GM12878 (cell line): ENCODE data around the gene PLXND1. TPM values are rescaled to one million over a fixed set of nuclear protein-coding genes. Genes with fewer than 3 reads are reported as not detected.

Experiments
- ATAC-seq: fragments of 200-7000 bp; cut with Tn5 transposase; 3 replicates; pipeline ENCODE4 v1.9.1; 2020; ENCODE audit warnings: mild to moderate bottlenecking, moderate library complexity
- BruUV-seq: library from RNA; stranded (reverse); fragments of 400-500 nt; replicated peaks from 2 replicates; lab custom pipeline; 2021; lab: Mats Ljungman, UMichigan
- CTCF ChIA-PET: fragments of 300-600 bp; sonication (Branson Sonifier 250); formaldehyde crosslinking; extraction: SDS; loops from one replicate; lab custom pipeline; 2021; ENCODE audit warnings: inconsistent platforms; lab: Yijun Ruan, JAX
- POLR2A ChIA-PET: fragments of 350-600 bp; formaldehyde crosslinking; extraction: SDS; loops from one replicate; lab custom pipeline; 2021; ENCODE audit warnings: inconsistent platforms; lab: Charles Lee
- RAD21 ChIA-PET: fragments of 300-600 bp; sonication (Branson Sonifier 250); formaldehyde crosslinking; loops from one replicate; lab custom pipeline; 2023; ENCODE audit warnings: antibody characterized with exemption; ENCODE audit not compliant: unreplicated experiment; lab: Charles Lee
- SMC1A ChIA-PET: fragments of 300-600 bp; sonication (Branson Sonifier 250); formaldehyde crosslinking; loops from one replicate; lab custom pipeline; 2023; ENCODE audit not compliant: unreplicated experiment, uncharacterized antibody; lab: Charles Lee
- DNase-seq: peaks from one replicate; pipeline ENCODE4 v3.0.0-alpha.2; 2011; ENCODE audit warnings: low read depth, low spot score
- FAIRE-seq: peaks from 3 replicates; lab custom pipeline; 2011; peaks lifted over from hg19 to GRCh38; lab: Jason Lieb, UNC
- H2AFZ ChIP-seq: 2 replicates; pipeline ENCODE4 v1.6.0; 2011; ENCODE audit warnings: low read depth, low read length, control low read depth; ENCODE audit not compliant: control insufficient read depth
- H3K27ac ChIP-seq: 2 replicates; pipeline ENCODE4 v1.5.1; 2011; ENCODE audit warnings: control low read depth; ENCODE audit not compliant: control insufficient read depth, insufficient read depth
- H3K27me3 ChIP-seq, 2 experiments: replicated peaks in 1 of 2; 2 replicates each; pipeline versions ENCODE4 v1.6.0 to v1.6.1; 2011; ENCODE audit warnings: low read length in 1 of 2; ENCODE audit not compliant: control insufficient read depth in 2 of 2, insufficient read depth in 2 of 2
- H3K36me3 ChIP-seq, 2 experiments: 2 replicates each; pipeline ENCODE4 v1.5.1; 2011; ENCODE audit warnings: low read length in 1 of 2; ENCODE audit not compliant: control insufficient read depth in 2 of 2, insufficient read depth in 2 of 2
- H3K4me1 ChIP-seq: 2 replicates; pipeline ENCODE4 v1.6.1; 2011; ENCODE audit warnings: mild to moderate bottlenecking, low read length, moderate library complexity, mixed read lengths; ENCODE audit not compliant: control insufficient read depth, insufficient read depth
- H3K4me2 ChIP-seq: 2 replicates; pipeline ENCODE4 v1.6.0; 2011; ENCODE audit warnings: control low read depth; ENCODE audit not compliant: control insufficient read depth, insufficient read depth
- H3K4me3 ChIP-seq: fragments of 200-600 bp; sonication (generic); 2 replicates; pipeline ENCODE4 v1.5.1; 2016
- H3K79me2 ChIP-seq: 2 replicates; pipeline ENCODE4 v1.6.0; 2011; ENCODE audit warnings: low read length; ENCODE audit not compliant: control insufficient read depth, insufficient read depth
- H3K9ac ChIP-seq: 2 replicates; pipeline ENCODE4 v1.8.0; 2011; ENCODE audit warnings: low read length, control low read depth, mixed read lengths; ENCODE audit not compliant: control insufficient read depth, insufficient read depth
- H3K9me3 ChIP-seq: replicated peaks from 3 replicates; pipeline ENCODE4 v1.5.1; 2011; ENCODE audit warnings: mild to moderate bottlenecking, low read length; ENCODE audit not compliant: control insufficient read depth, insufficient read depth
- H4K20me1 ChIP-seq: 2 replicates; pipeline ENCODE4 v1.6.0; 2011; ENCODE audit not compliant: control insufficient read depth, insufficient read depth
- BMI1 ChIP-seq: fragments of 450-650 bp; IDR thresholded peaks from 2 replicates; pipeline ENCODE4 v1.6.1; 2016; ENCODE audit warnings: mild to moderate bottlenecking, moderate library complexity, borderline replicate concordance
- BRCA1 ChIP-seq: IDR thresholded peaks from 2 replicates; pipeline ENCODE4 v1.6.1; 2011; ENCODE audit warnings: low read depth, low read length, improper control_type of control experiment
- CHD4 ChIP-seq: fragments of 200-600 bp; sonication (generic); IDR thresholded peaks from 2 replicates; pipeline ENCODE4 v1.6.1; 2016; ENCODE audit warnings: mild to moderate bottlenecking
- E2F8 ChIP-seq: fragments of 450-650 bp; IDR thresholded peaks from 2 replicates; pipeline ENCODE4 v1.6.1; 2018; ENCODE audit warnings: mild to moderate bottlenecking, low read depth, moderate library complexity; ENCODE audit not compliant: partially characterized antibody
- FOXM1 ChIP-seq: IDR thresholded peaks from 2 replicates; pipeline ENCODE4 v1.6.1; 2012; ENCODE audit warnings: low read depth, mild to moderate bottlenecking, inconsistent platforms, low read length, moderate library complexity
- JUNB ChIP-seq: IDR thresholded peaks from 2 replicates; pipeline ENCODE4 v1.6.1; 2016; ENCODE audit warnings: antibody characterized with exemption, mild to moderate bottlenecking
- MXI1 ChIP-seq: fragments of 150-350 bp; IDR thresholded peaks from 2 replicates; pipeline ENCODE4 v1.6.1; 2011; ENCODE audit warnings: low read depth, mild to moderate bottlenecking, inconsistent platforms, low read length, improper control_type of control experiment
- MYB ChIP-seq: fragments of 150-350 bp; IDR thresholded peaks from 2 replicates; pipeline ENCODE4 v1.6.1; 2014; ENCODE audit warnings: mild to moderate bottlenecking, low read depth, low read length, borderline replicate concordance
- MYC ChIP-seq: IDR thresholded peaks from 2 replicates; pipeline ENCODE4 v1.6.1; 2011; ENCODE audit warnings: mild to moderate bottlenecking, low read length, moderate library complexity, inconsistent platforms; ENCODE audit not compliant: insufficient read depth, insufficient replicate concordance, insufficient read length, severe bottlenecking
- NR2F1 ChIP-seq: fragments of 450-650 bp; conservative IDR thresholded peaks from 2 replicates; pipeline ENCODE4 v1.6.1; 2017; ENCODE audit warnings: mild to moderate bottlenecking
- PAX5 ChIP-seq: IDR thresholded peaks from 2 replicates; pipeline ENCODE4 v1.6.1; 2011; ENCODE audit warnings: low read depth, low read length, borderline replicate concordance
- RBBP5 ChIP-seq: fragments of 200-600 bp; sonication (generic); conservative IDR thresholded peaks from 2 replicates; pipeline ENCODE4 v1.6.1; 2016
- STAT3 ChIP-seq: IDR thresholded peaks from 2 replicates; pipeline ENCODE4 v1.6.1; 2011; ENCODE audit warnings: low read depth, low read length, improper control_type of control experiment
- TCF12 ChIP-seq: IDR thresholded peaks from 2 replicates; pipeline ENCODE4 v1.6.1; 2011; ENCODE audit warnings: low read depth, mild to moderate bottlenecking, low read length
- ZBTB11 ChIP-seq: fragments of 450-650 bp; formaldehyde crosslinking; IDR thresholded peaks from 2 replicates; pipeline ENCODE4 v1.5.0; 2022; ENCODE audit warnings: mild to moderate bottlenecking, missing genetic modification characterization
- ZNF622 ChIP-seq: fragments of 450-650 bp; IDR thresholded peaks from 2 replicates; pipeline ENCODE4 v1.6.1; 2017; ENCODE audit warnings: mild to moderate bottlenecking, inconsistent platforms
- WGBS: methylation state at CpG from one replicate; pipeline ENCODE4 v1.1.6; 2016; ENCODE audit warnings: low lambda C conversion rate; ENCODE audit not compliant: insufficient replicate concordance, insufficient coverage; ENCODE audit errors: missing lambda C conversion rate; 5-methylcytosine and 5-hydroxymethylcytosine counted together
- in situ Hi-C: fragments of 300-500 bp; cut with MboI; formaldehyde crosslinking; loops from 9 replicates; pipeline ENCODE4 v1.14.3; 2018; ENCODE audit warnings: mixed read lengths
- intact Hi-C: fragments of 100-400 bp; cut with micrococcal nuclease; formaldehyde crosslinking; loops from one replicate; pipeline ENCODE4 v1.14.2; 2022; ENCODE audit not compliant: unreplicated experiment
- polyA plus RNA-seq, 11 experiments: library from polyadenylated mRNA; depleted of rRNA in 4 of 11; unstranded in 6 of 11; stranded (reverse) in 5 of 11; fragments of >200 nt; fragmentation: Nextera tagmentation in 4 of 11; fragmentation: Illumina TruSeq in 1 of 11; extraction: Ambion mirVana in 4 of 11; extraction: Trizol in 1 of 11; gene quantifications; 1 replicate in 1 of 11; 2 replicates in 10 of 11; pipeline versions ENCODE4 v1.2.1 to v1.2.3, GENCODE V29; 2011 to 2016; ENCODE audit warnings: inconsistent platforms in 2 of 11, missing spikeins in 2 of 11, low read depth in 1 of 11
- total RNA-seq, 4 experiments: library from RNA; depleted of rRNA in 3 of 4; stranded (reverse); fragments of >200 nt in 3 of 4; fragmentation: Illumina TruSeq in 1 of 4; extraction: Trizol in 1 of 4; gene quantifications; 2 replicates each; pipeline versions ENCODE4 v1.2.1 to v1.2.3, GENCODE V29; 2013 to 2021

PLXND1 gene
- total and polyA plus RNA-seq, 10 of the 15 experiments (the other 5 are each of a cell fraction or from before 2014, with no cell fraction given), result 0.01 to 2.3 (median 0.72) TPM; not detected in 7

GRCh38 chr3:129617381-129618185 lies 11.1 kb upstream of the PLXND1 start (continued):
- TF ChIP-seq BRCA1 (no peak), PAX5 (no peak), MYB (no peak), NR2F1 (no peak), ZNF622 (no peak), FOXM1 (no peak), BMI1 (no peak)

GRCh38 chr3:129616713-129617112 lies 10.2 kb upstream of the PLXND1 start:
- DNase-seq, result no peak
- ChIA-PET POLR2A (no interaction called here), CTCF (interaction anchor here (0.8 to 0.9 kb wide), 3 partner anchors 11 to 317 kb away, joined by 3 to 4 read pairs (median 3); no protein-coding TSS in a partner anchor), SMC1A (interaction anchor here (1.0 kb wide), 1 partner anchor 60 kb away, joined by 5 read pairs; no protein-coding TSS in a partner anchor), RAD21 (interaction anchor here (1.0 kb wide), 1 partner anchor 10 kb away, joined by 3 read pairs; no protein-coding TSS in a partner anchor)
- Histone ChIP-seq H3K9me3 (no peaks in the 10 kb centered on the region), H3K27me3 (no peaks in the 10 kb centered on the region; a peak in 2 of 4 replicates), H3K4me1 (peaks cover 14% of the 10 kb centered on the region), H3K4me2 (no peak overlapping the region), H3K27ac (no peak overlapping the region), H2AFZ (no peak overlapping the region), H3K36me3 (no peaks in the 10 kb centered on the region), H3K9ac (no peak overlapping the region), H3K79me2 (no peaks in the 10 kb centered on the region), H4K20me1 (no peaks in the 10 kb centered on the region), H3K4me3 (no peak overlapping the region)
- in situ Hi-C loops (no loop called here), intact Hi-C loops (no loop called here)
- ATAC-seq, result peak; percentile 56
- BruUV-seq, result no TSS peak
- WGBS, result 10% methylated on average over 5 of the region's 5 CpGs
- FAIRE-seq, result no peak
- TF ChIP-seq MYC, result no peak
- TF ChIP-seq JUNB, result peak; percentile 40; the same call in 1 of the 2 replicates
- no peak for TF ChIP-seq STAT3
- TF ChIP-seq TCF12, result no peak
- no peak for TF ChIP-seq CHD4
- TF ChIP-seq ZBTB11, result no peak
- no peak for TF ChIP-seq E2F8
- TF ChIP-seq RBBP5, result no peak
- no peak for TF ChIP-seq MXI1
